ENCODE data around the gene BEST1. TPM values are rescaled to one million over a fixed set of nuclear protein-coding genes. Genes with fewer than 3 reads are reported as not detected.
A peak's percentile ranks its signal among the peaks of the same experiment; 100 is the strongest.

BEST1 gene
- total RNA-seq, 4 donors from 2014 or later = 33.2 to 53.2 (median 45.7) TPM

DNA sequence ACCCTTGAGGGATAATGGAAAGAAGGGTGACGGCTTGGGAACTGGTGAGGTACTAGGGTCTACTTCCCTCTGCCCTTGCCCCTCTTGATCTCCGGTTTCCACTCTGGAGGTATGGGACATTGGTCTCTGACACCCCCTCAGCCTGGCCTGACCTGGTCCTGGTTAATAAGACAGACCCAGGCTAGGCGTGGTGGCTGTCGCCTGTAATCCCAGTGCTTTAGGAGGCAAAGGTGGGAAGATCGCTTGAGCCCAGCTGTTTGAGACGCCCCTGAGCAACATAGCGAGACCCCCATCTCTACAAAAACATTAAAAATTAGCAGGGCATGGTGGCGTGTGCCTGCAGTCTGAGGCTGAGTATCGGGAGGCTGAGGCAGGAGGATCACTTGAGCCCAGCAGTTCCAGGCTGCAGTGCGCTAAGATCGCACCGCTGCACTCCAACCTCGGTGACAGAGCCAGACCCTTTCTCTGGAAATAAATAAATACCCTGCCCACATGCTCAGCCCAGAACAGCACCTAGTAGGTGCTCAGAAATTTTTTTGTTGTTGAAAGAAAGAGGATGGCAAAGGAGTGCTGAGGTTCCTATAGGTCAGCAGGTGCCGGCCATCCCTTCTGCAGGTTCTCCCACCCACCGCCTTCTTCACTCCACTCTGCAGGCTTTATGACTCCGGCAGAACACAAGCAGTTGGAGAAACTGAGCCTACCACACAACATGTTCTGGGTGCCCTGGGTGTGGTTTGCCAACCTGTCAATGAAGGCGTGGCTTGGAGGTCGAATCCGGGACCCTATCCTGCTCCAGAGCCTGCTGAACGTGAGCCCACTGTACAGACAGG is 6.3 kb downstream of the BEST1 start:
- Histone ChIP-seq H3K27ac (peak overlapping the region; percentile 91 to 96 (median 93)), H3K4me3 (peak overlapping the region; percentile 37 to 56 (median 48)), H3K9me3 (no peaks in the 10 kb centered on the region), H3K36me3 (peaks cover 0 to 39% (median 2%) of the 10 kb centered on the region in 3 donors), H3K27me3 (no peaks in the 10 kb centered on the region), H3K4me1 (peaks cover 0 to 56% (median 31%) of the 10 kb centered on the region in 4 donors)
- TF ChIP-seq, protein P1, sequence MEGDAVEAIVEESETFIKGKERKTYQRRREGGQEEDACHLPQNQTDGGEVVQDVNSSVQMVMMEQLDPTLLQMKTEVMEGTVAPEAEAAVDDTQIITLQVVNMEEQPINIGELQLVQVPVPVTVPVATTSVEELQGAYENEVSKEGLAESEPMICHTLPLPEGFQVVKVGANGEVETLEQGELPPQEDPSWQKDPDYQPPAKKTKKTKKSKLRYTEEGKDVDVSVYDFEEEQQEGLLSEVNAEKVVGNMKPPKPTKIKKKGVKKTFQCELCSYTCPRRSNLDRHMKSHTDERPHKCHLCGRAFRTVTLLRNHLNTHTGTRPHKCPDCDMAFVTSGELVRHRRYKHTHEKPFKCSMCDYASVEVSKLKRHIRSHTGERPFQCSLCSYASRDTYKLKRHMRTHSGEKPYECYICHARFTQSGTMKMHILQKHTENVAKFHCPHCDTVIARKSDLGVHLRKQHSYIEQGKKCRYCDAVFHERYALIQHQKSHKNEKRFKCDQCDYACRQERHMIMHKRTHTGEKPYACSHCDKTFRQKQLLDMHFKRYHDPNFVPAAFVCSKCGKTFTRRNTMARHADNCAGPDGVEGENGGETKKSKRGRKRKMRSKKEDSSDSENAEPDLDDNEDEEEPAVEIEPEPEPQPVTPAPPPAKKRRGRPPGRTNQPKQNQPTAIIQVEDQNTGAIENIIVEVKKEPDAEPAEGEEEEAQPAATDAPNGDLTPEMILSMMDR (IDR thresholded peaks at IDR 0.05) = no peak
- TF ChIP-seq EP300 (IDR thresholded peaks at IDR 0.05) (no peak), POLR2A (IDR thresholded peaks at IDR 0.05) (no peak)
- 87 to 95% methylated on average over 20 of the region's 20 CpGs for WGBS, 2 donors
- no peak for DNase-seq (ENCODE audit: low spot score in 2 of 2)

DNA sequence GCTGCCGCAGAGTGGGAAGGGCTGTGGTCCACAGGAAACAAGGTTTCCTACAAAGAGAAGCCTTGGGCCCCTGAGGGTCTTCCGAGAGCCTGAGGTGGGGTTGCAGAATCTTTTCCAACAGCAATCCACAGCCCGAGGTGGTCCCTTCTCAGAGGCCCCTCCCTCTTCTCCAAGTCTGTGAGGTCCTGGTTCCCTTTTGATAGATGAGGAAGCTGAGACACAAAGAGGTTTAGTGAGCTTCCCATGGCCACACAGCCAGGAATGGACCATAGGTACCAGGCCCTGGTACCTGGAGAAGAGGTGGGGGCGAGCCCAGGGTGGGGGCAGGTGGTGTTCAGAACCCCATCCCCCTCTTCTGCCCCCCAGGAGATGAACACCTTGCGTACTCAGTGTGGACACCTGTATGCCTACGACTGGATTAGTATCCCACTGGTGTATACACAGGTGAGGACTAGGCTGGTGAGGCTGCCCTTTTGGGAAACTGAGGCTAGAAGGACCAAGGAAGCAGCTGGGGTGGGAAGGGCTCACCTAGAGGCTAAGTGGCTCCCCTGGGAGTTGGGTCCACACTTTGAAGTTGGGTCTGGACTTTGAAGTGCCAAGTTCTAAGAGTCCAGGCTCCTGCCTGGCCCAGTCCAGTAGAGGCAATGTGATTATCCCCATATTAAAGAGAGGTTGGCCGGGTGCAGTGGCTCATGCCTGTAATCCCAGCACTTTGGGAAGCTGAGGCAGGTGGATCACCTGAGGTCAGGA is 7.0 kb downstream of the BEST1 start:
- Histone ChIP-seq H3K27me3 (no peaks in the 10 kb centered on the region), H3K36me3 (peaks cover 0 to 40% (median 2%) of the 10 kb centered on the region in 3 donors), H3K4me3 (no peak overlapping the region), H3K27ac (peak overlapping the region; percentile 56 to 96 (median 93)), H3K4me1 (peaks cover 0 to 58% (median 39%) of the 10 kb centered on the region in 4 donors), H3K9me3 (no peaks in the 10 kb centered on the region)
- TF ChIP-seq POLR2A (IDR thresholded peaks at IDR 0.05) (no peak), EP300 (IDR thresholded peaks at IDR 0.05) (no peak)
- TF ChIP-seq, protein P1 (IDR thresholded peaks at IDR 0.05) = no peak
- 82 to 86% methylated on average over 6 to 7 of the region's 7 CpGs for WGBS, 2 donors
- no peak for DNase-seq (ENCODE audit: low spot score in 2 of 2)

DNA sequence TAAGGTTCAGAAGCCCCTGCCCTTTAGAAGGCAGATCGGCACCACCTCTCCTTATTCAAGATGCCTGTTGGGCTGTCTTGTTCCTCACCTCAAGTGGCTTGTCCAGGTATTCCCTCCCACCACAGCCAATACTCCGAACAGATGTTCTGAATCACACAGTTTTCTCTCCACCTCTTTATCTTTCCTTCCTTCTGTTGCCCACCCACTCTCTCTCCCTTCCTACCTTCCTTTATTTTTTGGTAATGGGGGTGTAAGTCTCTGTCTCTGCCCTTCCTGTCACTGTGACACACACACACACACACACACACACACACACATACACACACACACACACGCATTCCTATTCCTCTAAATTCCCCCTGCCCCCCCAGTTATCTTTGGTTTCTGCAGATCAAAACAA is 8.4 kb downstream of the BEST1 start:
- peaks cover 0 to 72% (median 53%) of the 10 kb centered on the region in 4 donors for H3K4me1 ChIP-seq
- H3K9me3 ChIP-seq = no peaks in the 10 kb centered on the region
- DNase-seq (ENCODE audit: low spot score in 2 of 2) = no peak
- H3K36me3 ChIP-seq = peaks cover 0 to 52% (median 2%) of the 10 kb centered on the region in 3 donors
- WGBS, 2 donors = 59 to 61% methylated on average over 3 of the region's 3 CpGs
- H3K27ac ChIP-seq = peak overlapping the region in 3 of 4 donors; percentile 99 to 100 (median 100)
- no peaks in the 10 kb centered on the region for H3K27me3 ChIP-seq
- TF ChIP-seq, protein P1 (IDR thresholded peaks at IDR 0.05) = no peak
- TF ChIP-seq POLR2A (IDR thresholded peaks at IDR 0.05) = no peak
- no peak for TF ChIP-seq EP300 (IDR thresholded peaks at IDR 0.05)
- H3K4me3 ChIP-seq = no peak overlapping the region

DNA sequence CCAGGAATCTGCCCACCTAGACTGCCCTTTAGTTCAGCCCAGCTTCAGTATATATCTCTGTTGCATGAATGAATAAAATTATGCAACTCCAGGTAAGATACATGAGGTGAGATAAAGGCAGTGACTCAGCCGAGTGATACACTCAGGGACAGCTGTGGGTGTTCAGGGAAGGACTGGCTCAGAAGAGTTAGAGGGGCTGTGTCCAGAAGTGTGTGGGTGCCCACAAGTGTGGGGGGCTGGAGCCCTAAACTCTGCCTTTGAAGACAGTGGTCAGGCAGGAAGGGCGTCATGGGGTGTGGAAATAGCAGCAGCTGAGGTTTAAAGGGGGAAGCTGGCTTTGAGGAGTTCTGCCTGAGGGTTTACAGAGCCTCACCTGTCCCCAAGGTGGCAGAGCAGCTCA is 9.0 kb downstream of the BEST1 start:
- H3K4me3 ChIP-seq = no peak overlapping the region
- peaks cover 0 to 73% (median 57%) of the 10 kb centered on the region in 4 donors for H3K4me1 ChIP-seq
- no peak for DNase-seq (ENCODE audit: low spot score in 2 of 2)
- peak overlapping the region in 3 of 4 donors; percentile 99 to 100 (median 100) for H3K27ac ChIP-seq
- no peaks in the 10 kb centered on the region for H3K9me3 ChIP-seq
- no peaks in the 10 kb centered on the region for H3K27me3 ChIP-seq
- H3K36me3 ChIP-seq = peaks cover 2 to 57% (median 3%) of the 10 kb centered on the region in 3 donors
- TF ChIP-seq, protein P1 (IDR thresholded peaks at IDR 0.05) = no peak
- no peak for TF ChIP-seq POLR2A (IDR thresholded peaks at IDR 0.05)
- no peak for TF ChIP-seq EP300 (IDR thresholded peaks at IDR 0.05)
- WGBS, 2 donors = 32 to 38% methylated on average over 2 of the region's 2 CpGs

All from tibial nerve (tissue), 4 donors.